IMR-90 (cell line): ENCODE measurements around the gene ARMC9. TPM values are rescaled to one million over a fixed set of nuclear protein-coding genes. Genes with fewer than 3 reads are reported as not detected.
A peak's percentile ranks its signal among the peaks of the same experiment; 100 is the strongest.

ENCODE experiments used
- ATAC-seq: fragments of 200-7000 bp; cut with Tn5 transposase; 2 replicates; pipeline ENCODE4 v1.9.1; 2020; ENCODE audit warnings: low read depth, mild to moderate bottlenecking, moderate library complexity
- BruUV-seq: library from RNA; stranded (reverse); fragments of 400-500 nt; replicated peaks from 2 replicates; lab custom pipeline; 2021; lab: Mats Ljungman, UMichigan
- CTCF ChIA-PET: fragments of 300-600 bp; formaldehyde crosslinking; extraction: SDS; loops from one replicate; lab custom pipeline; 2021; ENCODE audit warnings: antibody characterized with exemption; lab: Yijun Ruan, JAX
- POLR2A ChIA-PET: fragments of 300-600 bp; sonication (Branson Sonifier 250); formaldehyde crosslinking; loops from one replicate; lab custom pipeline; 2022; ENCODE audit warnings: antibody characterized with exemption; ENCODE audit not compliant: unreplicated experiment; lab: Charles Lee
- DNase-seq: peaks from one replicate; pipeline ENCODE4 v3.0.0; 2013
- H2AFZ ChIP-seq: replicated peaks from 2 replicates; pipeline ENCODE3; 2013; ENCODE audit warnings: low read length, mild to moderate bottlenecking; ENCODE audit not compliant: poor library complexity
- H2AK5ac ChIP-seq: 2 replicates; pipeline ENCODE4 v1.6.1; 2013; ENCODE audit warnings: low read depth, low read length, inconsistent platforms
- H2AK9ac ChIP-seq: replicated peaks from 2 replicates; pipeline ENCODE3; 2013; ENCODE audit warnings: mild to moderate bottlenecking, low read depth, low read length, moderate library complexity; ENCODE audit not compliant: poor library complexity
- H2BK120ac ChIP-seq: 2 replicates; pipeline ENCODE4 v1.6.1; 2013; ENCODE audit warnings: low read depth, low read length, inconsistent platforms
- H2BK15ac ChIP-seq: 3 replicates; pipeline ENCODE4 v1.6.1; 2013; ENCODE audit warnings: low read depth, low read length, inconsistent platforms
- H2BK20ac ChIP-seq: 2 replicates; pipeline ENCODE4 v1.6.1; 2013; ENCODE audit warnings: low read depth, mild to moderate bottlenecking, inconsistent platforms, low read length, moderate library complexity
- H2BK5ac ChIP-seq: 2 replicates; pipeline ENCODE4 v1.6.1; 2013; ENCODE audit warnings: mild to moderate bottlenecking, low read depth, low read length, inconsistent platforms; ENCODE audit not compliant: poor library complexity, severe bottlenecking
- H3K14ac ChIP-seq: replicated peaks from 2 replicates; pipeline ENCODE4 v1.6.1; 2013; ENCODE audit warnings: low read depth, low read length, inconsistent platforms
- H3K18ac ChIP-seq: 2 replicates; pipeline ENCODE4 v1.6.1; 2013; ENCODE audit warnings: low read depth, low read length, control low read depth
- H3K23ac ChIP-seq: 2 replicates; pipeline ENCODE4 v1.6.1; 2013; ENCODE audit warnings: low read depth, low read length, inconsistent platforms
- H3K27ac ChIP-seq: 2 replicates; pipeline ENCODE4 v1.5.1; 2013; ENCODE audit warnings: mild to moderate bottlenecking, control low read depth, low read length; ENCODE audit not compliant: insufficient read depth
- H3K27me3 ChIP-seq: 2 replicates; pipeline ENCODE4 v1.6.1; 2013; ENCODE audit warnings: low read length; ENCODE audit not compliant: control insufficient read depth, insufficient read depth
- H3K36me3 ChIP-seq: 2 replicates; pipeline ENCODE4 v1.6.1; 2013; ENCODE audit warnings: low read length, mixed read lengths; ENCODE audit not compliant: control insufficient read depth, insufficient read depth
- H3K4ac ChIP-seq: 2 replicates; pipeline ENCODE4 v1.6.1; 2013; ENCODE audit warnings: low read depth, low read length, inconsistent platforms
- H3K4me1 ChIP-seq: 2 replicates; pipeline ENCODE4 v1.6.1; 2013; ENCODE audit warnings: low read length, mixed read lengths; ENCODE audit not compliant: control insufficient read depth, insufficient read depth
- H3K4me2 ChIP-seq: 2 replicates; pipeline ENCODE4 v1.6.1; 2013; ENCODE audit warnings: low read depth, mild to moderate bottlenecking, control low read depth, low read length, moderate library complexity
- H3K4me3 ChIP-seq: 2 replicates; pipeline ENCODE4 v1.5.1; 2013; ENCODE audit warnings: low read depth, mild to moderate bottlenecking, control low read depth, low read length, moderate library complexity; ENCODE audit not compliant: insufficient read depth
- H3K56ac ChIP-seq: 2 replicates; pipeline ENCODE4 v1.6.1; 2013; ENCODE audit warnings: low read length, inconsistent platforms; ENCODE audit not compliant: insufficient read depth; ENCODE audit errors: extremely low read depth
- H3K79me1 ChIP-seq, 2 experiments: 2 replicates each; pipeline ENCODE4 v1.6.1; 2013; ENCODE audit warnings: low read length in 2 of 2, inconsistent platforms in 1 of 2, low read depth in 1 of 2
- H3K9ac ChIP-seq: 2 replicates; pipeline ENCODE4 v1.6.1; 2013; ENCODE audit warnings: low read depth, low read length, control low read depth
- H3K9me1 ChIP-seq: 2 replicates; pipeline ENCODE4 v1.6.1; 2013; ENCODE audit warnings: low read length, inconsistent platforms; ENCODE audit not compliant: insufficient read depth
- H3K9me3 ChIP-seq: 2 replicates; pipeline ENCODE4 v1.6.1; 2013; ENCODE audit warnings: low read length; ENCODE audit not compliant: control insufficient read depth, insufficient read depth
- H4K20me1 ChIP-seq: 2 replicates; pipeline ENCODE4 v1.6.1; 2013; ENCODE audit warnings: low read length, inconsistent platforms; ENCODE audit not compliant: insufficient read depth
- H4K5ac ChIP-seq: 2 replicates; pipeline ENCODE4 v1.6.1; 2013; ENCODE audit warnings: mild to moderate bottlenecking, low read depth, low read length, control low read depth
- H4K8ac ChIP-seq, 2 experiments: 2 replicates each; pipeline ENCODE4 v1.6.1; 2013; ENCODE audit warnings: low read depth in 2 of 2, low read length in 2 of 2, control low read depth in 1 of 2, inconsistent platforms in 1 of 2
- H4K91ac ChIP-seq: 2 replicates; pipeline ENCODE4 v1.6.1; 2013; ENCODE audit warnings: low read depth, low read length, inconsistent platforms; ENCODE audit not compliant: insufficient read depth
- BHLHE40 ChIP-seq: fragments of 150-350 bp; IDR thresholded peaks from 2 replicates; pipeline ENCODE4 v1.6.1; 2016; ENCODE audit warnings: mild to moderate bottlenecking, low read depth, low read length
- CHD1 ChIP-seq: IDR thresholded peaks from 2 replicates; pipeline ENCODE4 v1.6.1; 2012; ENCODE audit warnings: low read depth, low read length, improper control_type of control experiment
- MAFK ChIP-seq: IDR thresholded peaks from 2 replicates; pipeline ENCODE4 v1.6.1; 2012; ENCODE audit warnings: low read depth, low read length, improper control_type of control experiment
- MXI1 ChIP-seq: IDR thresholded peaks from 2 replicates; pipeline ENCODE4 v1.6.1; 2012; ENCODE audit warnings: low read depth, mild to moderate bottlenecking, low read length, moderate library complexity, borderline replicate concordance
- NFE2L2 ChIP-seq: fragments of 150-350 bp; IDR thresholded peaks from 2 replicates; pipeline ENCODE4 v1.6.1; 2016; ENCODE audit warnings: low read depth, mild to moderate bottlenecking, low read length
- RCOR1 ChIP-seq: IDR thresholded peaks from 2 replicates; pipeline ENCODE4 v1.6.1; 2012; ENCODE audit warnings: mild to moderate bottlenecking, low read length, improper control_type of control experiment; ENCODE audit not compliant: insufficient replicate concordance
- WGBS, 2 experiments: methylation state at CpG; one replicate each; pipeline versions ENCODE4 v1.1.5 to v1.1.7; 2013; ENCODE audit warnings: missing lambda C conversion rate in 2 of 2; ENCODE audit not compliant: insufficient read length in 1 of 2; ENCODE audit errors: extremely low coverage in 2 of 2; 5-methylcytosine and 5-hydroxymethylcytosine counted together
- dilution Hi-C: fragments of 300-500 bp; cut with HindIII; formaldehyde crosslinking; loops from one replicate; pipeline ENCODE4 v1.14.3; 2018; ENCODE audit warnings: low sequenced_read_pairs; ENCODE audit not compliant: unreplicated experiment
- in situ Hi-C: fragments of 300-500 bp; cut with MboI; formaldehyde crosslinking; loops from 3 replicates; pipeline ENCODE4 v1.14.3; 2019; ENCODE audit warnings: low sequenced_read_pairs, inconsistent platforms, mixed read lengths
- intact Hi-C: fragments of 100-400 bp; cut with micrococcal nuclease; formaldehyde crosslinking; loops from 2 replicates; pipeline ENCODE4 v1.10.0; 2022
- polyA plus RNA-seq, 3 experiments: library from polyadenylated mRNA; depleted of rRNA; stranded (reverse); fragments of >200 nt; gene quantifications; 2 replicates each; pipeline ENCODE4 v1.2.3, GENCODE V29; 2012; ENCODE audit warnings: low replicate concordance in 1 of 3
- total RNA-seq: library from RNA; depleted of rRNA; stranded (reverse); fragments of >200 nt; gene quantifications from 2 replicates; pipeline ENCODE4 v1.2.3, GENCODE V29; 2012
- TF ChIP-seq, protein P1 (sequence below): fragments of 150-350 bp; IDR thresholded peaks from 2 replicates; pipeline ENCODE4 v1.6.1; 2017; ENCODE audit warnings: mild to moderate bottlenecking, antibody characterized with exemption, low read length, low read depth
- TF ChIP-seq, protein P2 (sequence below): conservative IDR thresholded peaks from 2 replicates; pipeline ENCODE4 v1.5.1; 2012; ENCODE audit warnings: mild to moderate bottlenecking, low read depth, low read length, improper control_type of control experiment

ARMC9 gene
- total and polyA plus RNA-seq, 2 of the 4 experiments (the other 2 are of a cell fraction), result 36.0 to 46.6 TPM

DNA sequence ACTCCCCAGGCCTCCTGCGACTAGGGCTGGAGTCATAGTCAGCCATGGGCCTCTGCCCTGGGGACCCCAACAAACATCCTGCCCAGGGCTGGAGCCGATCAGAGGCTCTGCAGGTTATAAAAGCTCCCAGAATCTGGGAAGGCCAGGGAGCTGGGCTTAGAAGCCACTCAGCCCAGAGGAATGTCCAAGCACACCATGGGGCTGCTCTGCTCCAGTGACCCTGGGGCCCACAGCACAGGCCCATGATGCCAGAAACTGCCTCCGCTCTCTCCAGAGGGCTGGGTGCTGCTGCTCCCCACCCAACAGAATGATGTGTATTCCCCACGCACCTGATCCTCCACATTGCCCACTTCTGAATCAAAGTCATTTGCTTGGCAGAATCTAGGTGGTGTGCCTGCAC, 88.5 kb downstream of the ARMC9 start:
- no peak overlapping the region for H4K8ac ChIP-seq
- no peaks in the 10 kb centered on the region for H3K9me3 ChIP-seq
- H3K27ac ChIP-seq, result no peak overlapping the region
- no peak overlapping the region for H4K5ac ChIP-seq
- DNase-seq (no peak), ATAC-seq (peak; percentile 56)
- H2BK15ac ChIP-seq, result no peak overlapping the region
- peaks cover 13% of the 10 kb centered on the region for H3K9me1 ChIP-seq
- peaks cover 24% of the 10 kb centered on the region for H3K36me3 ChIP-seq
- ChIA-PET CTCF (no interaction called here), POLR2A (no interaction called here)
- H2AFZ ChIP-seq, result no peak overlapping the region
- H3K4me1 ChIP-seq, result no peaks in the 10 kb centered on the region
- no peak overlapping the region for H2AK9ac ChIP-seq
- H3K4me3 ChIP-seq, result no peak overlapping the region
- no peak overlapping the region for H3K56ac ChIP-seq
- no peak overlapping the region for H3K4ac ChIP-seq
- H2AK5ac ChIP-seq, result no peak overlapping the region
- H4K20me1 ChIP-seq, result no peaks in the 10 kb centered on the region
- WGBS, 2 experiments, result no CpG with 5 or more reads among the region's 4 CpGs
- H3K79me1 ChIP-seq, result no peaks in the 10 kb centered on the region
- H2BK5ac ChIP-seq, result no peak overlapping the region
- dilution Hi-C loops, result no loop called here
- H3K18ac ChIP-seq, result no peak overlapping the region
- BruUV-seq, result no TSS peak
- in situ Hi-C loops, result no loop called here
- TF ChIP-seq, protein P1, sequence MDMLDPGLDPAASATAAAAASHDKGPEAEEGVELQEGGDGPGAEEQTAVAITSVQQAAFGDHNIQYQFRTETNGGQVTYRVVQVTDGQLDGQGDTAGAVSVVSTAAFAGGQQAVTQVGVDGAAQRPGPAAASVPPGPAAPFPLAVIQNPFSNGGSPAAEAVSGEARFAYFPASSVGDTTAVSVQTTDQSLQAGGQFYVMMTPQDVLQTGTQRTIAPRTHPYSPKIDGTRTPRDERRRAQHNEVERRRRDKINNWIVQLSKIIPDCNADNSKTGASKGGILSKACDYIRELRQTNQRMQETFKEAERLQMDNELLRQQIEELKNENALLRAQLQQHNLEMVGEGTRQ, result no peak
- TF ChIP-seq RCOR1, result no peak
- no peak for TF ChIP-seq MAFK
- TF ChIP-seq NFE2L2, result no peak
- TF ChIP-seq CHD1, result no peak
- TF ChIP-seq BHLHE40, result no peak
- TF ChIP-seq MXI1, result no peak
- TF ChIP-seq, protein P2, sequence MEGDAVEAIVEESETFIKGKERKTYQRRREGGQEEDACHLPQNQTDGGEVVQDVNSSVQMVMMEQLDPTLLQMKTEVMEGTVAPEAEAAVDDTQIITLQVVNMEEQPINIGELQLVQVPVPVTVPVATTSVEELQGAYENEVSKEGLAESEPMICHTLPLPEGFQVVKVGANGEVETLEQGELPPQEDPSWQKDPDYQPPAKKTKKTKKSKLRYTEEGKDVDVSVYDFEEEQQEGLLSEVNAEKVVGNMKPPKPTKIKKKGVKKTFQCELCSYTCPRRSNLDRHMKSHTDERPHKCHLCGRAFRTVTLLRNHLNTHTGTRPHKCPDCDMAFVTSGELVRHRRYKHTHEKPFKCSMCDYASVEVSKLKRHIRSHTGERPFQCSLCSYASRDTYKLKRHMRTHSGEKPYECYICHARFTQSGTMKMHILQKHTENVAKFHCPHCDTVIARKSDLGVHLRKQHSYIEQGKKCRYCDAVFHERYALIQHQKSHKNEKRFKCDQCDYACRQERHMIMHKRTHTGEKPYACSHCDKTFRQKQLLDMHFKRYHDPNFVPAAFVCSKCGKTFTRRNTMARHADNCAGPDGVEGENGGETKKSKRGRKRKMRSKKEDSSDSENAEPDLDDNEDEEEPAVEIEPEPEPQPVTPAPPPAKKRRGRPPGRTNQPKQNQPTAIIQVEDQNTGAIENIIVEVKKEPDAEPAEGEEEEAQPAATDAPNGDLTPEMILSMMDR, result no peak
- H3K27me3 ChIP-seq, result no peaks in the 10 kb centered on the region
- intact Hi-C loops, result no loop called here
- H3K14ac ChIP-seq, result no peak overlapping the region
- no peak overlapping the region for H2BK120ac ChIP-seq
- H3K4me2 ChIP-seq, result no peak overlapping the region
- no peak overlapping the region for H3K23ac ChIP-seq
- H2BK20ac ChIP-seq, result no peak overlapping the region
- H4K91ac ChIP-seq, result no peak overlapping the region
- no peak overlapping the region for H3K9ac ChIP-seq
